Mesenchymal stem cell (in vitro differentiated cells and primary cell): Measurements from ENCODE around the gene RBMS1.

ENCODE experiments used
- DNase-seq: peaks from one replicate; pipeline ENCODE4 v3.0.0-alpha.2; 2013
- H2AFZ ChIP-seq: one replicate; pipeline ENCODE4 v1.6.1; 2013; ENCODE audit warnings: low read depth, mild to moderate bottlenecking, control low read depth, inconsistent platforms, low read length, moderate library complexity
- H2AK5ac ChIP-seq: 2 replicates; pipeline ENCODE4 v1.6.1; 2013; ENCODE audit warnings: low read length, moderate library complexity, mild to moderate bottlenecking, inconsistent platforms; ENCODE audit not compliant: severe bottlenecking
- H2BK120ac ChIP-seq: one replicate; pipeline ENCODE4 v1.6.1; 2013; ENCODE audit warnings: low read depth, mild to moderate bottlenecking, inconsistent platforms, low read length, moderate library complexity
- H2BK12ac ChIP-seq, 2 experiments: one replicate each; pipeline ENCODE4 v1.6.1; 2013; ENCODE audit warnings: inconsistent platforms in 2 of 2, low read length in 2 of 2, mild to moderate bottlenecking in 2 of 2, moderate library complexity in 2 of 2, control low read depth in 1 of 2
- H2BK15ac ChIP-seq: one replicate; pipeline ENCODE4 v1.6.1; 2013; ENCODE audit warnings: mild to moderate bottlenecking, low read depth, inconsistent platforms; ENCODE audit not compliant: poor library complexity, severe bottlenecking
- H2BK5ac ChIP-seq: 2 replicates; pipeline ENCODE4 v1.6.1; 2013; ENCODE audit warnings: low read depth, mild to moderate bottlenecking, low read length, control low read depth, inconsistent platforms; ENCODE audit not compliant: poor library complexity, severe bottlenecking
- H3K14ac ChIP-seq, 2 experiments: one replicate each; pipeline ENCODE4 v1.6.1; 2013; ENCODE audit warnings: inconsistent platforms in 2 of 2, low read length in 2 of 2, control low read depth in 1 of 2, mild to moderate bottlenecking in 1 of 2, moderate library complexity in 1 of 2
- H3K18ac ChIP-seq, 2 experiments: one replicate each; pipeline ENCODE4 v1.6.1; 2013; ENCODE audit warnings: inconsistent platforms in 2 of 2, low read length in 2 of 2, control low read depth in 1 of 2, low read depth in 1 of 2, mild to moderate bottlenecking in 1 of 2
- H3K23ac ChIP-seq, 2 experiments: one replicate each; pipeline ENCODE4 v1.6.1; 2013; ENCODE audit warnings: inconsistent platforms in 2 of 2, low read length in 2 of 2, mild to moderate bottlenecking in 2 of 2, moderate library complexity in 2 of 2, control low read depth in 1 of 2
- H3K27ac ChIP-seq: 2 replicates; pipeline ENCODE4 v1.5.1; 2013; ENCODE audit warnings: mild to moderate bottlenecking, moderate library complexity, low read length, control low read depth, inconsistent platforms; ENCODE audit not compliant: poor library complexity, severe bottlenecking
- H3K27me3 ChIP-seq, 2 experiments: 2 replicates each; pipeline versions ENCODE4 v1.6.1 to v1.7.0; 2013; ENCODE audit warnings: low read length in 2 of 2, mild to moderate bottlenecking in 2 of 2, moderate library complexity in 2 of 2, control low read depth in 1 of 2, inconsistent platforms in 1 of 2; ENCODE audit not compliant: control insufficient read depth in 1 of 2, insufficient read depth in 1 of 2
- H3K36me3 ChIP-seq, 2 experiments: 2 replicates each; pipeline versions ENCODE4 v1.6.1 to v1.7.0; 2013; ENCODE audit warnings: low read length in 2 of 2, control low read depth in 1 of 2, inconsistent platforms in 1 of 2, low read depth in 1 of 2, mild to moderate bottlenecking in 1 of 2; ENCODE audit not compliant: insufficient read depth in 2 of 2, control insufficient read depth in 1 of 2
- H3K4ac ChIP-seq, 2 experiments: one replicate each; pipeline ENCODE4 v1.6.1; 2013; ENCODE audit warnings: inconsistent platforms in 2 of 2, low read length in 2 of 2, mild to moderate bottlenecking in 2 of 2, moderate library complexity in 2 of 2, control low read depth in 1 of 2, low read depth in 1 of 2
- H3K4me1 ChIP-seq: 2 replicates; pipeline ENCODE4 v1.6.1; 2013; ENCODE audit warnings: low read depth, low read length, control low read depth; ENCODE audit not compliant: control insufficient read depth, insufficient read depth
- H3K4me2 ChIP-seq: 2 replicates; pipeline ENCODE4 v1.6.1; 2013; ENCODE audit warnings: low read length, mild to moderate bottlenecking, inconsistent platforms; ENCODE audit not compliant: poor library complexity, severe bottlenecking
- H3K4me3 ChIP-seq, 2 experiments: 2 replicates each; pipeline versions ENCODE4 v1.5.1 to v1.7.0; 2013; ENCODE audit warnings: low read length in 2 of 2, mild to moderate bottlenecking in 2 of 2, control low read depth in 1 of 2, low read depth in 1 of 2; ENCODE audit not compliant: insufficient read depth in 1 of 2
- H3K79me1 ChIP-seq: replicated peaks from 2 replicates; pipeline ENCODE4 v1.6.1; 2013; ENCODE audit warnings: mild to moderate bottlenecking, control low read depth, low read length, inconsistent platforms; ENCODE audit not compliant: poor library complexity, severe bottlenecking
- H3K9ac ChIP-seq: 2 replicates; pipeline ENCODE4 v1.7.0; 2013; ENCODE audit warnings: mild to moderate bottlenecking, low read length, moderate library complexity
- H3K9me3 ChIP-seq: 2 replicates; pipeline ENCODE4 v1.7.0; 2013; ENCODE audit warnings: mild to moderate bottlenecking, low read length; ENCODE audit not compliant: control insufficient read depth
- H4K8ac ChIP-seq: one replicate; pipeline ENCODE4 v1.6.1; 2013; ENCODE audit warnings: inconsistent platforms, mild to moderate bottlenecking, low read length, moderate library complexity
- H4K91ac ChIP-seq: one replicate; pipeline ENCODE4 v1.6.1; 2013; ENCODE audit warnings: mild to moderate bottlenecking, low read length, inconsistent platforms
- WGBS: methylation state at CpG from one replicate; pipeline ENCODE4 v1.1.7; 2013; ENCODE audit warnings: mixed read lengths; 5-methylcytosine and 5-hydroxymethylcytosine counted together

The RBMS1 gene

GRCh38 chr2:160222546-160223283, 270.9 kb downstream of the RBMS1 start:
- Histone ChIP-seq H2BK5ac (peak overlapping the region; percentile 67), H3K23ac (no peak overlapping the region), H4K91ac (no peak overlapping the region), H3K4me2 (no peak overlapping the region), H3K36me3 (peaks cover 0 to 3% of the 10 kb centered on the region in 2 experiments), H3K27me3 (no peaks in the 10 kb centered on the region), H2BK120ac (no peak overlapping the region), H3K18ac (peak overlapping the region; percentile 67 to 90), H3K9me3 (no peaks in the 10 kb centered on the region), H3K79me1 (peaks cover 14% of the 10 kb centered on the region), H2AK5ac (peak overlapping the region; percentile 90), H3K14ac (peak overlapping the region in 1 of 2 experiments; percentile 50), H2BK12ac (peak overlapping the region; percentile 64 to 65), H3K4ac (peak overlapping the region in 1 of 2 experiments; percentile 19), H3K9ac (peak overlapping the region; percentile 61), H4K8ac (peak overlapping the region; percentile 10), H2BK15ac (peak overlapping the region; percentile 7), H3K4me1 (peaks cover 38% of the 10 kb centered on the region), H2AFZ (no peak overlapping the region), H3K4me3 (no peak overlapping the region), H3K27ac (peak overlapping the region; percentile 84)
- 91% methylated on average over 7 of the region's 7 CpGs for WGBS
- no peak for DNase-seq
